ENCODE measurements around the gene ABCA1. TPM values are rescaled to one million over a fixed set of nuclear protein-coding genes. Genes with fewer than 3 reads are reported as not detected.

The ABCA1 gene
- total RNA-seq, 1 experiment from 2014 or later, result 0.76 TPM

GRCh38 chr9:104892701-104893100 is 35.3 kb downstream of the ABCA1 start:
- intact Hi-C loops (cut with micrococcal nuclease; ENCODE audit: unreplicated experiment), result no loop called here
- no TSS peak for BruUV-seq (replicated peaks)
- H3K4me3 Mint-ChIP-seq (ENCODE audit: low read depth, unreplicated experiment), result no peak overlapping the region
- no peaks in the 10 kb centered on the region for H3K9me3 Mint-ChIP-seq (ENCODE audit: low read depth, unreplicated experiment)
- H3K27ac Mint-ChIP-seq (ENCODE audit: unreplicated experiment), result no peak overlapping the region
- no peaks in the 10 kb centered on the region for H3K4me1 Mint-ChIP-seq (ENCODE audit: low read depth, unreplicated experiment)
- CTCF ChIA-PET, result interaction anchor here (0.6 kb wide), 1 partner anchor 144 kb away, joined by 3 read pairs; no protein-coding TSS in a partner anchor
- no peaks in the 10 kb centered on the region for H3K27me3 Mint-ChIP-seq (ENCODE audit: unreplicated experiment)
- no peak for DNase-seq
- TF ChIP-seq CTCF (IDR thresholded peaks at IDR 0.05; ENCODE audit: unreplicated experiment), result no peak
- H3K36me3 Mint-ChIP-seq (ENCODE audit: insufficient read depth, unreplicated experiment), result no peaks in the 10 kb centered on the region

- BruUV-seq (replicated peaks), result no TSS peak
- CTCF ChIA-PET, result no interaction called here
- no peak for TF ChIP-seq CTCF (IDR thresholded peaks at IDR 0.05; ENCODE audit: unreplicated experiment)
- no peak for DNase-seq
- H3K27me3 Mint-ChIP-seq (ENCODE audit: unreplicated experiment), result no peaks in the 10 kb centered on the region
- no peaks in the 10 kb centered on the region for H3K9me3 Mint-ChIP-seq (ENCODE audit: low read depth, unreplicated experiment)
- intact Hi-C loops (cut with micrococcal nuclease; ENCODE audit: unreplicated experiment), result no loop called here
- H3K36me3 Mint-ChIP-seq (ENCODE audit: insufficient read depth, unreplicated experiment), result no peaks in the 10 kb centered on the region
- no peaks in the 10 kb centered on the region for H3K4me1 Mint-ChIP-seq (ENCODE audit: low read depth, unreplicated experiment)
- H3K27ac Mint-ChIP-seq (ENCODE audit: unreplicated experiment), result no peak overlapping the region
- H3K4me3 Mint-ChIP-seq (ENCODE audit: low read depth, unreplicated experiment), result no peak overlapping the region
Measured at GRCh38 chr9:104890433-104890770, 37.6 kb downstream of the ABCA1 start.

- intact Hi-C loops (cut with micrococcal nuclease; ENCODE audit: unreplicated experiment), result no loop called here
- DNase-seq, result no peak
Measured at GRCh38 chr9:104885818-104886709, 41.9 kb downstream of the ABCA1 start.

GRCh38 chr9:104883169-104883568 is 44.8 kb downstream of the ABCA1 start:
- Mint-ChIP-seq H3K4me3 (ENCODE audit: low read depth, unreplicated experiment) (no peak overlapping the region), H3K27me3 (ENCODE audit: unreplicated experiment) (no peaks in the 10 kb centered on the region), H3K36me3 (ENCODE audit: insufficient read depth, unreplicated experiment) (no peaks in the 10 kb centered on the region), H3K4me1 (ENCODE audit: low read depth, unreplicated experiment) (no peaks in the 10 kb centered on the region), H3K9me3 (ENCODE audit: low read depth, unreplicated experiment) (no peaks in the 10 kb centered on the region), H3K27ac (ENCODE audit: unreplicated experiment) (no peak overlapping the region)
- BruUV-seq (replicated peaks), result no TSS peak
- CTCF ChIA-PET, result no interaction called here
- no peak for TF ChIP-seq CTCF (IDR thresholded peaks at IDR 0.05; ENCODE audit: unreplicated experiment)
- DNase-seq, result no peak
- intact Hi-C loops (cut with micrococcal nuclease; ENCODE audit: unreplicated experiment), result no loop called here

More at GRCh38 chr9:104885818-104886709, 41.9 kb downstream of the ABCA1 start:
- no peak for TF ChIP-seq CTCF (IDR thresholded peaks at IDR 0.05; ENCODE audit: unreplicated experiment)
- no peak overlapping the region for H3K4me3 Mint-ChIP-seq (ENCODE audit: low read depth, unreplicated experiment)
- H3K27ac Mint-ChIP-seq (ENCODE audit: unreplicated experiment), result no peak overlapping the region
- H3K27me3 Mint-ChIP-seq (ENCODE audit: unreplicated experiment), result no peaks in the 10 kb centered on the region
- CTCF ChIA-PET, result no interaction called here
- no peaks in the 10 kb centered on the region for H3K9me3 Mint-ChIP-seq (ENCODE audit: low read depth, unreplicated experiment)
- no peaks in the 10 kb centered on the region for H3K4me1 Mint-ChIP-seq (ENCODE audit: low read depth, unreplicated experiment)
- no TSS peak for BruUV-seq (replicated peaks)
- H3K36me3 Mint-ChIP-seq (ENCODE audit: insufficient read depth, unreplicated experiment), result no peaks in the 10 kb centered on the region

Data from Calu3 (cell line).